ENCODE results near the gene EFNB3. TPM values are rescaled to one million over a fixed set of nuclear protein-coding genes. Genes with fewer than 3 reads are reported as not detected.

The EFNB3 gene
- total RNA-seq, 1 donor from 2014 or later = 17.9 TPM

DNA sequence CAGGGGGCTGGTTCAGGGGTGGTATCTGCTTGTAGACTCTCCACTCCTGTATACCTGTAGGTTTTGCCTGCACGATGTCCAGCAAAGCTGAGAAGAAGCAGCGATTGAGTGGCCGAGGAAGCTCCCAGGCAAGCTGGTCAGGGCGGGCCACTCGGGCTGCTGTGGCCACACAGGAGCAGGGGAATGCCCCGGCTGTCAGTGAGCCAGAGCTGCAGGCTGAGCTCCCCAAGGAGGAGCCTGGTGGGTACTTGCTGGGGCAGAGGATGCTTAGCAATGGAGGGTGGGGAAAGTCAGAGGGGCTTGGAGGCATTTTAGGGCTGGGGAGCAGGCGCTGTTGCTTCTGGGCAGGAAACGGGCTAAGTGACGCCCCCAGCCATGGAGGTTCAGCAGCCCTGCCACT is 14.7 kb downstream of the EFNB3 start:
- TF ChIP-seq, protein P1, sequence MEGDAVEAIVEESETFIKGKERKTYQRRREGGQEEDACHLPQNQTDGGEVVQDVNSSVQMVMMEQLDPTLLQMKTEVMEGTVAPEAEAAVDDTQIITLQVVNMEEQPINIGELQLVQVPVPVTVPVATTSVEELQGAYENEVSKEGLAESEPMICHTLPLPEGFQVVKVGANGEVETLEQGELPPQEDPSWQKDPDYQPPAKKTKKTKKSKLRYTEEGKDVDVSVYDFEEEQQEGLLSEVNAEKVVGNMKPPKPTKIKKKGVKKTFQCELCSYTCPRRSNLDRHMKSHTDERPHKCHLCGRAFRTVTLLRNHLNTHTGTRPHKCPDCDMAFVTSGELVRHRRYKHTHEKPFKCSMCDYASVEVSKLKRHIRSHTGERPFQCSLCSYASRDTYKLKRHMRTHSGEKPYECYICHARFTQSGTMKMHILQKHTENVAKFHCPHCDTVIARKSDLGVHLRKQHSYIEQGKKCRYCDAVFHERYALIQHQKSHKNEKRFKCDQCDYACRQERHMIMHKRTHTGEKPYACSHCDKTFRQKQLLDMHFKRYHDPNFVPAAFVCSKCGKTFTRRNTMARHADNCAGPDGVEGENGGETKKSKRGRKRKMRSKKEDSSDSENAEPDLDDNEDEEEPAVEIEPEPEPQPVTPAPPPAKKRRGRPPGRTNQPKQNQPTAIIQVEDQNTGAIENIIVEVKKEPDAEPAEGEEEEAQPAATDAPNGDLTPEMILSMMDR (IDR thresholded peaks at IDR 0.05; ENCODE audit: partially characterized antibody, unreplicated experiment) = no peak
- Mint-ChIP-seq H3K27ac (ENCODE audit: unreplicated experiment) (no peak overlapping the region), H3K36me3 (ENCODE audit: unreplicated experiment) (no peaks in the 10 kb centered on the region), H3K27me3 (ENCODE audit: unreplicated experiment) (peaks cover 12% of the 10 kb centered on the region), H3K9me3 (ENCODE audit: unreplicated experiment) (no peaks in the 10 kb centered on the region), H3K4me1 (ENCODE audit: low read depth, unreplicated experiment) (peaks cover 30% of the 10 kb centered on the region), H3K4me3 (ENCODE audit: unreplicated experiment) (no peak overlapping the region)
- no peak for DNase-seq

DNA sequence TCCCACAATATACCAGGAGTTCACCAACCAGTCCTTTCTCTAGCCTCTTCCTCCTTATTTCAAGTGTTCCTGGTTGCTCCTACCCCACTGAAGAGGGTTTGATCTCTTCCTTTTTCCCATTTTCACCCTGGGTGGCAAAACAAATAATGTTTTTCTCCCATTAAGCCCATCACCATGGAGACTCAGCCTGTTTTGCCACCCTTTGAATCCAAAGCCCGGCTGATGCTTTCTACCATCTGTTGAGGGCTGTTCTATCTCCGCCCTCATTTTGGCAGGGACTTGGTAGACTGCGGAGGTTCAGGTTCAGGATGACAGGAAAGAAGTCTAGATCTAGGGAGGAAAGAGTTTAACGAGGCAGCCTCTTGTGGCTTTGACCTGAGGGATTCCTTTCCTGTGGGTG is 15.1 kb downstream of the EFNB3 start:
- Mint-ChIP-seq H3K4me3 (ENCODE audit: unreplicated experiment) (peak overlapping the region; percentile 49), H3K9me3 (ENCODE audit: unreplicated experiment) (no peaks in the 10 kb centered on the region), H3K36me3 (ENCODE audit: unreplicated experiment) (no peaks in the 10 kb centered on the region), H3K27me3 (ENCODE audit: unreplicated experiment) (peaks cover 12% of the 10 kb centered on the region), H3K27ac (ENCODE audit: unreplicated experiment) (peak overlapping the region; percentile 38), H3K4me1 (ENCODE audit: low read depth, unreplicated experiment) (peaks cover 29% of the 10 kb centered on the region)
- TF ChIP-seq, protein P1 (IDR thresholded peaks at IDR 0.05; ENCODE audit: partially characterized antibody, unreplicated experiment) = no peak
- no peak for DNase-seq

DNA sequence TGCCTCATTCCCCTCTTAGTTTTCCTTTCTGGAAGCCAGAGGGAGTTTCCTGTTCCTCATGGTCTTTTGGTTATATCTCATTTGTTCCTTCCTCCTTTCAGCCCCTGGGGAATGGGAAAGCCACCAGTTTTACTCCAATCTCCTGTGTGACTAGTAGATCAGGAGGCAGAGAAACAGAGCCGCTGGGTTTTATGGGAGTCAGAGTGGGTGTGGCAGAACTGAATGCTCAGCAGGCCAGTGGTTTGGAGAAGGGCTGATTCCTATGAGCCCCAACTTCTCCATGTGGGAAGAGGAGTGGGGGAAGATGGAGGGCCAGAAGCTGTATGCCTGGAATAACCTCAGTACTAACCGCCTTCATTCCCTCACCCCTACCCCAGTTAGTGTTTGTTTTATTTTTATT is 16.6 kb downstream of the EFNB3 start:
- no peaks in the 10 kb centered on the region for H3K36me3 Mint-ChIP-seq (ENCODE audit: unreplicated experiment)
- H3K27me3 Mint-ChIP-seq (ENCODE audit: unreplicated experiment) = peaks cover 8% of the 10 kb centered on the region
- TF ChIP-seq, protein P1 (IDR thresholded peaks at IDR 0.05; ENCODE audit: partially characterized antibody, unreplicated experiment) = no peak
- H3K4me3 Mint-ChIP-seq (ENCODE audit: unreplicated experiment) = no peak overlapping the region
- no peaks in the 10 kb centered on the region for H3K9me3 Mint-ChIP-seq (ENCODE audit: unreplicated experiment)
- peaks cover 16% of the 10 kb centered on the region for H3K4me1 Mint-ChIP-seq (ENCODE audit: low read depth, unreplicated experiment)
- DNase-seq = no peak
- H3K27ac Mint-ChIP-seq (ENCODE audit: unreplicated experiment) = no peak overlapping the region

DNA sequence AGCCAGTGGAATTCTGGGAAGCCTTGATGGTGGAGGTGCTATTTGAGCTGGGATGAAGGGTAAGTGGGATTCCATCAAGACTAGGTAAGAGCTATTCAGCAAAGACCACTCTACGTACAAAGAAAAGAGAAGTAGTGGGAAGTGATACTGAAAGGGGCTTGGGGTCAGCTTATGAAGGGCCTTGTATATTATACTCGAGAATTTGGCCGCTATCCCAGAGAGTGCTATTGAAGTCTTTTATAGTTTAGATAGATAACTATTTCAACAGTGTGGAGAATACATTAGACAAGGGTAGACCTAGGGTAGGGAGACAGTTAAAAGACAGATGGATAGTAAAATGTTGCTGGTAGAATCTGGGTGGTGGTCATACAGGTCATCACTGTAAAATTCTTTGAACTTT is 22.9 kb downstream of the EFNB3 start:
- TF ChIP-seq, protein P1 (IDR thresholded peaks at IDR 0.05; ENCODE audit: partially characterized antibody, unreplicated experiment) = no peak
- H3K4me3 Mint-ChIP-seq (ENCODE audit: unreplicated experiment) = no peak overlapping the region
- H3K4me1 Mint-ChIP-seq (ENCODE audit: low read depth, unreplicated experiment) = no peaks in the 10 kb centered on the region
- no peaks in the 10 kb centered on the region for H3K9me3 Mint-ChIP-seq (ENCODE audit: unreplicated experiment)
- DNase-seq = no peak
- no peak overlapping the region for H3K27ac Mint-ChIP-seq (ENCODE audit: unreplicated experiment)
- peaks cover 2% of the 10 kb centered on the region for H3K27me3 Mint-ChIP-seq (ENCODE audit: unreplicated experiment)
- no peaks in the 10 kb centered on the region for H3K36me3 Mint-ChIP-seq (ENCODE audit: unreplicated experiment)

DNA sequence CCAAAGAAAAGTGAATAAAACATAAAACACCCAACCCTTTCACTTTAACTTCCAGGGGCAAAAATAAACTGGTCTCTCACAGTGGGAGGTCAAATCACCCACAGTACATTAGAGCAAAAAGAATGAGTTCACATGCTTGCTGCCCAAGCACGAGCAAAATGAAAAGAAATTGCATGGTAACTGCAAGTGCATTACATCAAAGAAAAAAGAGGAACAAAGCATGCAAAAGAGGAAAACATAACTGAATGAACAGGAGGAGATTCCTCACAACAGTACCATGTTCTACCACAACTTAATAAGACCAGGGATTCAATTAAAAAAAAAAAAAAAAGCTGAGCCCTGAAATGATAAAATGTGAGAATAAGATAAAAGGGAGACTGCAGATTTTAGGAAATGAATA is 24.8 kb downstream of the EFNB3 start:
- peaks cover 2% of the 10 kb centered on the region for H3K27me3 Mint-ChIP-seq (ENCODE audit: unreplicated experiment)
- no peaks in the 10 kb centered on the region for H3K9me3 Mint-ChIP-seq (ENCODE audit: unreplicated experiment)
- no peak overlapping the region for H3K27ac Mint-ChIP-seq (ENCODE audit: unreplicated experiment)
- TF ChIP-seq, protein P1 (IDR thresholded peaks at IDR 0.05; ENCODE audit: partially characterized antibody, unreplicated experiment) = no peak
- no peaks in the 10 kb centered on the region for H3K4me1 Mint-ChIP-seq (ENCODE audit: low read depth, unreplicated experiment)
- no peak for DNase-seq
- no peak overlapping the region for H3K4me3 Mint-ChIP-seq (ENCODE audit: unreplicated experiment)
- H3K36me3 Mint-ChIP-seq (ENCODE audit: unreplicated experiment) = no peaks in the 10 kb centered on the region

All from glutamatergic neuron (in vitro differentiated cells).